A673 (cell line): ENCODE results near the gene KIAA1191. TPM values are rescaled to one million over a fixed set of nuclear protein-coding genes. Genes with fewer than 3 reads are reported as not detected.

Source experiments
- BruUV-seq: library from RNA; stranded (reverse); fragments of 400-500 nt; replicated peaks from 2 replicates; lab custom pipeline; 2021; lab: Mats Ljungman, UMichigan
- CTCF ChIA-PET: fragments of 300-600 bp; sonication (Branson Sonifier 250); formaldehyde crosslinking; loops from one replicate; lab custom pipeline; 2022; ENCODE audit warnings: antibody characterized with exemption; lab: Charles Lee
- POLR2A ChIA-PET: fragments of 300-600 bp; sonication (Branson Sonifier 250); formaldehyde crosslinking; loops from one replicate; lab custom pipeline; 2022; ENCODE audit warnings: antibody characterized with exemption; ENCODE audit not compliant: low non-redundant PET; lab: Charles Lee
- DNase-seq: peaks from one replicate; pipeline ENCODE4 v3.0.0-alpha.2; 2015; ENCODE audit warnings: low spot score
- H3K27ac ChIP-seq: fragments of 200-600 bp; sonication (generic); 2 replicates; pipeline ENCODE4 v1.5.1; 2016; ENCODE audit warnings: mixed run types, low read depth, mild to moderate bottlenecking, mixed read lengths, antibody characterized with exemption, low read length; ENCODE audit not compliant: poor library complexity, severe bottlenecking
- H3K27me3 ChIP-seq: fragments of 200-600 bp; sonication (generic); replicated peaks from 2 replicates; pipeline ENCODE4 v1.6.1; 2017; ENCODE audit warnings: mixed run types, low read depth, mild to moderate bottlenecking, mixed read lengths, antibody characterized with exemption, low read length; ENCODE audit not compliant: insufficient read depth, poor library complexity
- H3K36me3 ChIP-seq: fragments of 200-600 bp; sonication (generic); 2 replicates; pipeline ENCODE4 v1.6.1; 2016; ENCODE audit warnings: mixed run types, mild to moderate bottlenecking, mixed read lengths, antibody characterized with exemption, low read length; ENCODE audit not compliant: insufficient read depth, poor library complexity, severe bottlenecking
- H3K4me1 ChIP-seq: fragments of 200-600 bp; sonication (generic); 2 replicates; pipeline ENCODE4 v1.6.1; 2017; ENCODE audit warnings: mixed run types, mild to moderate bottlenecking, mixed read lengths, antibody characterized with exemption, low read length; ENCODE audit not compliant: insufficient read depth, poor library complexity, severe bottlenecking
- H3K4me3 ChIP-seq: fragments of 200-600 bp; sonication (generic); 2 replicates; pipeline ENCODE4 v1.5.1; 2016; ENCODE audit warnings: low read depth, mixed run types, mild to moderate bottlenecking, mixed read lengths, low read length; ENCODE audit not compliant: poor library complexity, severe bottlenecking
- H3K9me3 ChIP-seq: fragments of 200-600 bp; sonication (generic); 2 replicates; pipeline ENCODE4 v1.6.1; 2016; ENCODE audit warnings: mixed run types, low read depth, mild to moderate bottlenecking, mixed read lengths, antibody characterized with exemption, low read length; ENCODE audit not compliant: poor library complexity, severe bottlenecking
- EZH2 ChIP-seq: fragments of 200-600 bp; sonication (generic); IDR thresholded peaks from 2 replicates; pipeline ENCODE4 v1.6.1; 2017; ENCODE audit warnings: borderline replicate concordance, low read depth, mild to moderate bottlenecking, mixed read lengths, antibody characterized with exemption, low read length; ENCODE audit not compliant: poor library complexity, severe bottlenecking
- intact Hi-C: fragments of 100-400 bp; cut with micrococcal nuclease; formaldehyde crosslinking; loops from one replicate; pipeline ENCODE4 v1.10.0; 2022; ENCODE audit not compliant: unreplicated experiment
- total RNA-seq: library from RNA; stranded (reverse); gene quantifications from 2 replicates; pipeline ENCODE4 v1.2.3, GENCODE V29; 2021
- TF ChIP-seq, protein P1 (sequence below): fragments of 300-800, 200-600 bp; sonication (generic); conservative IDR thresholded peaks from 2 replicates; pipeline ENCODE4 v1.5.1; 2017; ENCODE audit warnings: low read depth, mild to moderate bottlenecking, antibody characterized with exemption, low read length, moderate library complexity, mixed read lengths

The KIAA1191 gene
- total RNA-seq, 1 experiment from 2014 or later: 99.3 TPM

DNA sequence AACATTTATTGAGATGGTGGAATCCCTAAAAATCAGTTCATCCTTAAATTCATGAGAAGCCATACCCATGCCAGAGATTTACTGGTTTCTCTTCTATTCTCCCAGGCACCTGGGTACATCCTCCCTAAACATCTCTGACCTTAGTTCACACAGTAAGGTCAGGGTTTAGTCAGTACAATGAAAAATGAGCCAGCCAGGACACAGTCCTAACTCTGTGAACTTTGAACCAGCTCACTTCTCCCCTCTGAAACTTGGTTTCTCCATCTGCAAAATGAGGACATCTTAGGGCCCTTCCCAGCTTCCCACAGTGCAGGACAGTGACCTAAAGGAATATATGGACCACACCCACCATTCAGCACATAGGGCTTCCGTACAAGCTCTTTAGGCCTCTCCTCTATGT is 24.9 kb upstream of the KIAA1191 start:
- H3K4me1 ChIP-seq: peaks cover 13% of the 10 kb centered on the region
- no peaks in the 10 kb centered on the region for H3K9me3 ChIP-seq
- peak overlapping the region; percentile 95 for H3K4me3 ChIP-seq
- H3K27me3 ChIP-seq: no peaks in the 10 kb centered on the region
- intact Hi-C loops: loop anchor here (5.0 kb wide), 1 partner anchor 151 kb away; the partner anchor contains the start of gene RNF44
- BruUV-seq: no TSS peak
- no peak overlapping the region for H3K27ac ChIP-seq
- ChIA-PET CTCF (no interaction called here), POLR2A (no interaction called here)
- no peak for DNase-seq
- peaks cover 44% of the 10 kb centered on the region for H3K36me3 ChIP-seq
- TF ChIP-seq, protein P1, sequence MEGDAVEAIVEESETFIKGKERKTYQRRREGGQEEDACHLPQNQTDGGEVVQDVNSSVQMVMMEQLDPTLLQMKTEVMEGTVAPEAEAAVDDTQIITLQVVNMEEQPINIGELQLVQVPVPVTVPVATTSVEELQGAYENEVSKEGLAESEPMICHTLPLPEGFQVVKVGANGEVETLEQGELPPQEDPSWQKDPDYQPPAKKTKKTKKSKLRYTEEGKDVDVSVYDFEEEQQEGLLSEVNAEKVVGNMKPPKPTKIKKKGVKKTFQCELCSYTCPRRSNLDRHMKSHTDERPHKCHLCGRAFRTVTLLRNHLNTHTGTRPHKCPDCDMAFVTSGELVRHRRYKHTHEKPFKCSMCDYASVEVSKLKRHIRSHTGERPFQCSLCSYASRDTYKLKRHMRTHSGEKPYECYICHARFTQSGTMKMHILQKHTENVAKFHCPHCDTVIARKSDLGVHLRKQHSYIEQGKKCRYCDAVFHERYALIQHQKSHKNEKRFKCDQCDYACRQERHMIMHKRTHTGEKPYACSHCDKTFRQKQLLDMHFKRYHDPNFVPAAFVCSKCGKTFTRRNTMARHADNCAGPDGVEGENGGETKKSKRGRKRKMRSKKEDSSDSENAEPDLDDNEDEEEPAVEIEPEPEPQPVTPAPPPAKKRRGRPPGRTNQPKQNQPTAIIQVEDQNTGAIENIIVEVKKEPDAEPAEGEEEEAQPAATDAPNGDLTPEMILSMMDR: no peak
- TF ChIP-seq EZH2: no peak

DNA sequence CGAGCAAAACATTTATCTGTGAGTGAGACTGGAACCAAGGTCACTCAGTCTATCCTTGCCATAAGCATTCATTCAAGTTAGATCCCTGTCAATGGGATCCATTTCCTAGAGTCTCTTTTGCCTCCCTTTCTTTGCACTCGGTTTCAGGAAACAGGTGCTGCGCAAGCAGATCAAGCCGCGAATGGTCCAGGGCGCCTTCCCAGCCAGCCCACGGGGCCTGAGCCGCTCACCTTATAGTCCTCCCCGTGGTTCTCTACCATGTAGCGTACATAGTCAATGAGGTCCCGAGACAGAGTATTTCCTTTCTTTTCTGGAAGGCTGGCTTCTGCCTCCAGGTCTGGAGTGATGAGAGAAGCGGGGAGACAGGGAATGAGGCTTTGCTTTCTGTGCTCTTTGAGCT is 23.4 kb upstream of the KIAA1191 start:
- ChIA-PET POLR2A (no interaction called here), CTCF (no interaction called here)
- no peaks in the 10 kb centered on the region for H3K27me3 ChIP-seq
- no peak overlapping the region for H3K4me3 ChIP-seq
- H3K36me3 ChIP-seq: peaks cover 44% of the 10 kb centered on the region
- H3K9me3 ChIP-seq: no peaks in the 10 kb centered on the region
- DNase-seq: no peak
- TF ChIP-seq EZH2: no peak
- TF ChIP-seq, protein P1: no peak
- peaks cover 13% of the 10 kb centered on the region for H3K4me1 ChIP-seq
- no TSS peak for BruUV-seq
- no peak overlapping the region for H3K27ac ChIP-seq
- intact Hi-C loops: loop anchor here (5.0 kb wide), 1 partner anchor 152 kb away; the partner anchor contains the start of gene RNF44

DNA sequence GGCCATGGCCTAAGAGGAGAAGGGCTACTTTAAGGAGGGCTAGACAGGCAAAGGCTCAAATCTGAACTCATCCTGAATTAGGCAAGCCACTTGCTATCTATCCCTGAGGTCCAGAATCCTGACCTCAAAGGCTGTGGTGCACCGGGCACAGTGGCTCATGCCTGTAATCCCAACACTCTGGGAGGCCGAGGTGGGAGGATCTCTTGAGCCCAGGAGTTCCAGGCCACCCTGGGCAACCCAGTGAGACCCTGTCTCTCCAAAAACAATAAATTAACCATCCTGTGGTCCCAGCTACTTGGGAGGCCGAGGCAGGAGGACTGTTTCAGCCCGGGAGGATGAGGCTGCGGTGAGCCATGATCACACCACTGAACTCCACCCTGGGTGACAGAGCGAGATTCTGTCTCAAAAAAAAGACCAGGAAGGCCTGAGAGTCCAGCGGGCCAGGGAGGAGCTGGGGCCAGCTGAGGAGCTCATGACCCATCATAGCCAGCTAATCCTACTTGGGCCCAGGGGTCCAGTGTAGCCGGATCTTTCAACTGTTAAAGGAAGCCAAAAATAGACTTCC is 22.9 kb upstream of the KIAA1191 start:
- TF ChIP-seq EZH2: no peak
- TF ChIP-seq, protein P1: no peak
- Histone ChIP-seq H3K27ac (no peak overlapping the region), H3K4me1 (peaks cover 10% of the 10 kb centered on the region), H3K36me3 (peaks cover 44% of the 10 kb centered on the region), H3K9me3 (no peaks in the 10 kb centered on the region), H3K27me3 (no peaks in the 10 kb centered on the region), H3K4me3 (no peak overlapping the region)
- BruUV-seq: no TSS peak
- intact Hi-C loops: no loop called here
- no peak for DNase-seq
- ChIA-PET POLR2A (no interaction called here), CTCF (no interaction called here)
